IPS-15b (cell line): ENCODE results near the gene SLC6A4.

Experiments used
- H3K27me3 ChIP-seq: one replicate; pipeline ENCODE4 v1.6.1; 2013; ENCODE audit warnings: low read length; ENCODE audit not compliant: control insufficient read depth, insufficient read depth
- H3K36me3 ChIP-seq: one replicate; pipeline ENCODE4 v1.6.1; 2013; ENCODE audit warnings: low read length; ENCODE audit not compliant: control insufficient read depth, insufficient read depth
- H3K4me1 ChIP-seq: one replicate; pipeline ENCODE4 v1.6.1; 2013; ENCODE audit warnings: mild to moderate bottlenecking, low read length; ENCODE audit not compliant: control insufficient read depth, insufficient read depth
- H3K4me3 ChIP-seq: one replicate; pipeline ENCODE4 v1.5.1; 2013; ENCODE audit warnings: low read depth, low read length
- H3K9ac ChIP-seq: one replicate; pipeline ENCODE4 v1.6.1; 2013; ENCODE audit warnings: low read depth, mild to moderate bottlenecking, low read length
- H3K9me3 ChIP-seq: one replicate; pipeline ENCODE4 v1.6.1; 2013; ENCODE audit warnings: mild to moderate bottlenecking, low read length; ENCODE audit not compliant: control insufficient read depth, insufficient read depth

Gene SLC6A4

GRCh38 chr17:30197416-30197815 is 38.1 kb downstream of the SLC6A4 start:
- Histone ChIP-seq H3K4me1 (no peaks in the 10 kb centered on the region), H3K27me3 (no peaks in the 10 kb centered on the region), H3K9me3 (no peaks in the 10 kb centered on the region), H3K9ac (no peak overlapping the region), H3K36me3 (no peaks in the 10 kb centered on the region), H3K4me3 (no peak overlapping the region)

- no peak overlapping the region for H3K9ac ChIP-seq
- H3K9me3 ChIP-seq = no peaks in the 10 kb centered on the region
- no peaks in the 10 kb centered on the region for H3K36me3 ChIP-seq
- no peaks in the 10 kb centered on the region for H3K4me1 ChIP-seq
- no peaks in the 10 kb centered on the region for H3K27me3 ChIP-seq
- no peak overlapping the region for H3K4me3 ChIP-seq
Measured at GRCh38 chr17:30196504-30196903, 39.0 kb downstream of the SLC6A4 start.

- Histone ChIP-seq H3K4me1 (no peaks in the 10 kb centered on the region), H3K9me3 (no peaks in the 10 kb centered on the region), H3K36me3 (no peaks in the 10 kb centered on the region)
Measured at GRCh38 chr17:30191072-30191471, 44.4 kb downstream of the SLC6A4 start.

GRCh38 chr17:30188211-30188939 is 47.1 kb downstream of the SLC6A4 start:
- Histone ChIP-seq H3K4me3 (no peak overlapping the region), H3K9ac (no peak overlapping the region), H3K27me3 (no peaks in the 10 kb centered on the region), H3K9me3 (no peaks in the 10 kb centered on the region), H3K4me1 (no peaks in the 10 kb centered on the region), H3K36me3 (peaks cover 9% of the 10 kb centered on the region)

More at GRCh38 chr17:30191072-30191471, 44.4 kb downstream of the SLC6A4 start:
- H3K27me3 ChIP-seq = no peaks in the 10 kb centered on the region
- no peak overlapping the region for H3K4me3 ChIP-seq
- no peak overlapping the region for H3K9ac ChIP-seq

GRCh38 chr17:30187573-30187972 is 47.9 kb downstream of the SLC6A4 start:
- Histone ChIP-seq H3K9ac (no peak overlapping the region), H3K4me3 (no peak overlapping the region), H3K9me3 (no peaks in the 10 kb centered on the region), H3K36me3 (peaks cover 9% of the 10 kb centered on the region), H3K27me3 (no peaks in the 10 kb centered on the region), H3K4me1 (no peaks in the 10 kb centered on the region)

GRCh38 chr17:30186761-30187160 is 48.7 kb downstream of the SLC6A4 start:
- Histone ChIP-seq H3K9ac (no peak overlapping the region), H3K27me3 (no peaks in the 10 kb centered on the region), H3K9me3 (no peaks in the 10 kb centered on the region), H3K36me3 (peaks cover 9% of the 10 kb centered on the region), H3K4me3 (no peak overlapping the region), H3K4me1 (no peaks in the 10 kb centered on the region)

GRCh38 chr17:30176855-30177254 is 58.6 kb downstream of the SLC6A4 start:
- peaks cover 11% of the 10 kb centered on the region for H3K36me3 ChIP-seq
- no peaks in the 10 kb centered on the region for H3K4me1 ChIP-seq
- H3K27me3 ChIP-seq = no peaks in the 10 kb centered on the region

GRCh38 chr17:30174556-30174955 is 60.9 kb downstream of the SLC6A4 start:
- H3K9me3 ChIP-seq = no peaks in the 10 kb centered on the region
- H3K36me3 ChIP-seq = peaks cover 2% of the 10 kb centered on the region

More at GRCh38 chr17:30176855-30177254, 58.6 kb downstream of the SLC6A4 start:
- Histone ChIP-seq H3K9ac (no peak overlapping the region), H3K4me3 (no peak overlapping the region), H3K9me3 (no peaks in the 10 kb centered on the region)

GRCh38 chr17:30173649-30174048 is 61.8 kb downstream of the SLC6A4 start:
- H3K9me3 ChIP-seq = no peaks in the 10 kb centered on the region
- H3K27me3 ChIP-seq = no peaks in the 10 kb centered on the region
- no peaks in the 10 kb centered on the region for H3K36me3 ChIP-seq
- H3K9ac ChIP-seq = no peak overlapping the region
- no peaks in the 10 kb centered on the region for H3K4me1 ChIP-seq
- no peak overlapping the region for H3K4me3 ChIP-seq

More at GRCh38 chr17:30174556-30174955, 60.9 kb downstream of the SLC6A4 start:
- no peak overlapping the region for H3K9ac ChIP-seq
- H3K4me3 ChIP-seq = no peak overlapping the region
- no peaks in the 10 kb centered on the region for H3K4me1 ChIP-seq
- no peaks in the 10 kb centered on the region for H3K27me3 ChIP-seq

- no peaks in the 10 kb centered on the region for H3K36me3 ChIP-seq
Measured at GRCh38 chr17:30172560-30172959, 62.9 kb downstream of the SLC6A4 start.

GRCh38 chr17:30170415-30170987 is 65.0 kb downstream of the SLC6A4 start:
- Histone ChIP-seq H3K9me3 (no peaks in the 10 kb centered on the region), H3K4me3 (no peak overlapping the region), H3K27me3 (no peaks in the 10 kb centered on the region), H3K4me1 (no peaks in the 10 kb centered on the region), H3K9ac (no peak overlapping the region), H3K36me3 (no peaks in the 10 kb centered on the region)

More at GRCh38 chr17:30172560-30172959, 62.9 kb downstream of the SLC6A4 start:
- no peaks in the 10 kb centered on the region for H3K9me3 ChIP-seq
- no peaks in the 10 kb centered on the region for H3K27me3 ChIP-seq
- H3K9ac ChIP-seq = no peak overlapping the region
- H3K4me1 ChIP-seq = no peaks in the 10 kb centered on the region
- no peak overlapping the region for H3K4me3 ChIP-seq

GRCh38 chr17:30165960-30166359 is 69.5 kb downstream of the SLC6A4 start:
- Histone ChIP-seq H3K4me3 (no peak overlapping the region), H3K36me3 (no peaks in the 10 kb centered on the region), H3K9me3 (no peaks in the 10 kb centered on the region), H3K9ac (no peak overlapping the region), H3K4me1 (no peaks in the 10 kb centered on the region), H3K27me3 (no peaks in the 10 kb centered on the region)
